Measurements from ENCODE around the gene AGPAT2. TPM values are rescaled to one million over a fixed set of nuclear protein-coding genes. Genes with fewer than 3 reads are reported as not detected.

The AGPAT2 gene
- total RNA-seq, 2 experiments from 2014 or later, result 3.6 to 4.0 TPM

DNA sequence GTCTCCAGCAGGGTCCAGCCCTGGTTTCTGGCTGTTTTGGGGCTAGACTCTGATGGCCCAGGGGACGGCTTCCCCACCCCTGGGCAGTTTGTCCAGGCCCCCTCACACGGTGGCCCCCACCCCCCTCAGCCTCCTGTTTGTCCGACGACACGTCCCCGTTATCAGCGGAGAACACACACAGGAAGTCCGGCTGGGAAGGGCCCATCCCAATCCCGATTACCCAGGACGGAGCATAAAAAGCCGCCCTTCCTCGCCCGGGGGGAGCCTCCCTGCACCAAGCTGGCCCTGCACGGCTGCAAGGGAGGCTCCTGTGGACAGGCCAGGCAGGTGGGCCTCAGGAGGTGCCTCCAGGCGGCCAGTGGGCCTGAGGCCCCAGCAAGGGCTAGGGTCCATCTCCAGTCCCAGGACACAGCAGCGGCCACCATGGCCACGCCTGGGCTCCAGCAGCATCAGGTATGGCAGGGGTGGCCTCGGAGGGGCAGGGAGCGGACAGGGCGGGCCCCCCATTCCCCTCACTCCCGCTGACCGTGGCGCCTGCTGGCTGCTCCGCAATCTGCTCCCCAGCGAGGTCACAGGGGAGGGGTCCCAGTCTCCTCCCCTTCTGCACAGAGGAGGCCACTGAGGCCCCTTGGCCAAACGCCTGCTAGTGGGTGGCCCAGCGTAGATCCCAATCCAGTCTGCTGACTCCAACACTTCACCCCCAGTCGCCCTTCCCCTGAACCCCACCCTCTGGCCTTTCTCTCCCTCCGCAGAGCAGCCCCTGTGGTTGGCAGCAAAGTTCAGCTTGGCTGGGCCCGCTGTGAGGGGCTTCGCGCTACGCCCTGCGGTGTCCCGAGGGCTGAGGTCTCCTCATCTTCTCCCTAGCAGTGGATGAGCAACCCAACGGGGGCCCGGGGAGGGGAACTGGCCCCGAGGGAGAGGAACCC lies 24.3 kb downstream of the AGPAT2 start, which contains the start of gene EGFL7:
Gene EGFL7 (plus strand): TSS at position 261 of the 926 bp plus-strand sequence. CDS start 5,367 bp downstream, outside the sequence.
- POLR2A ChIA-PET, result no interaction called here
- TF ChIP-seq, protein P1, sequence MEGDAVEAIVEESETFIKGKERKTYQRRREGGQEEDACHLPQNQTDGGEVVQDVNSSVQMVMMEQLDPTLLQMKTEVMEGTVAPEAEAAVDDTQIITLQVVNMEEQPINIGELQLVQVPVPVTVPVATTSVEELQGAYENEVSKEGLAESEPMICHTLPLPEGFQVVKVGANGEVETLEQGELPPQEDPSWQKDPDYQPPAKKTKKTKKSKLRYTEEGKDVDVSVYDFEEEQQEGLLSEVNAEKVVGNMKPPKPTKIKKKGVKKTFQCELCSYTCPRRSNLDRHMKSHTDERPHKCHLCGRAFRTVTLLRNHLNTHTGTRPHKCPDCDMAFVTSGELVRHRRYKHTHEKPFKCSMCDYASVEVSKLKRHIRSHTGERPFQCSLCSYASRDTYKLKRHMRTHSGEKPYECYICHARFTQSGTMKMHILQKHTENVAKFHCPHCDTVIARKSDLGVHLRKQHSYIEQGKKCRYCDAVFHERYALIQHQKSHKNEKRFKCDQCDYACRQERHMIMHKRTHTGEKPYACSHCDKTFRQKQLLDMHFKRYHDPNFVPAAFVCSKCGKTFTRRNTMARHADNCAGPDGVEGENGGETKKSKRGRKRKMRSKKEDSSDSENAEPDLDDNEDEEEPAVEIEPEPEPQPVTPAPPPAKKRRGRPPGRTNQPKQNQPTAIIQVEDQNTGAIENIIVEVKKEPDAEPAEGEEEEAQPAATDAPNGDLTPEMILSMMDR (IDR thresholded peaks at IDR 0.05), result no peak
- H3K4me1 ChIP-seq (ENCODE audit: insufficient read depth, low read length), result peaks cover 29% of the 10 kb centered on the region
- ATAC-seq (ENCODE audit: poor library complexity) (no peak), DNase-seq (no peak)
- intact Hi-C loops (cut with DNase I, micrococcal nuclease), result no loop called here
- Mint-ChIP-seq H3K4me3 (no peak within 1 kb of the TSS), H3K36me3 (ENCODE audit: low read depth) (no peaks in the 10 kb centered on the region), H3K27me3 (peaks cover 31% of the 10 kb centered on the region), H3K4me1 (ENCODE audit: low read depth) (peaks cover 2% of the 10 kb centered on the region), H3K27ac (no peak within 1 kb of the TSS), H3K9me3 (no peaks in the 10 kb centered on the region)
- no peak within 1 kb of the TSS for H3K4me3 ChIP-seq (ENCODE audit: low read length)
- H3K27ac ChIP-seq (ENCODE audit: low read depth in 1 of 2, low read length in 2 of 2), result no peak within 1 kb of the TSS
- peaks cover 0 to 37% of the 10 kb centered on the region in 2 experiments for H3K9me3 ChIP-seq (ENCODE audit: control insufficient read depth in 1 of 2, insufficient read depth in 1 of 2, low read length in 2 of 2)
- CTCF ChIA-PET, result no interaction called here
- peaks cover 57 to 76% of the 10 kb centered on the region in 2 experiments for H3K27me3 ChIP-seq (ENCODE audit: control insufficient read depth in 1 of 2, insufficient read depth in 2 of 2, low read length in 2 of 2)
- no peaks in the 10 kb centered on the region for H3K36me3 ChIP-seq (ENCODE audit: insufficient read depth, low read length)

DNA sequence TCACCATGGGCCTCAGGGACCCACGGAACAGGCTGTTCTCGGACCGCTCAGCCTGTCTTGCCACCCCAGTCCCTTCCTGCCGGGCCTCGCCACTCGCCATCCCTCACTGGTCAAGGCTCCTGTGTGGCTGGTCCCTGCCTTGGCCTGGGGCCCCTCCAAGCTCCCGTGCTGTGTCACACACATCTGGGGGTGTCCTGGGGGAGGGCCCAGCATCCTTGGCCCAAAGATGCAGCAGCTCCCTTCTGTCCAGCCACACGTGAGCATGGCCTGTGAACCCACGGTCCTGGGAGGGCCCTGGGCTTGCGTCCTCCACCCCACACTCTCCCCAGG lies 25.0 kb downstream of the AGPAT2 start:
- H3K4me1 ChIP-seq (ENCODE audit: insufficient read depth, low read length), result peaks cover 29% of the 10 kb centered on the region
- no peak overlapping the region for H3K27ac ChIP-seq (ENCODE audit: low read depth in 1 of 2, low read length in 2 of 2)
- Mint-ChIP-seq H3K27ac (no peak overlapping the region), H3K9me3 (no peaks in the 10 kb centered on the region), H3K36me3 (ENCODE audit: low read depth) (no peaks in the 10 kb centered on the region), H3K4me3 (no peak overlapping the region), H3K27me3 (peaks cover 37% of the 10 kb centered on the region), H3K4me1 (ENCODE audit: low read depth) (peaks cover 6% of the 10 kb centered on the region)
- H3K4me3 ChIP-seq (ENCODE audit: low read length), result no peak overlapping the region
- ChIA-PET CTCF (no interaction called here), POLR2A (no interaction called here)
- H3K36me3 ChIP-seq (ENCODE audit: insufficient read depth, low read length), result no peaks in the 10 kb centered on the region
- peaks cover 0 to 44% of the 10 kb centered on the region in 2 experiments for H3K9me3 ChIP-seq (ENCODE audit: control insufficient read depth in 1 of 2, insufficient read depth in 1 of 2, low read length in 2 of 2)
- TF ChIP-seq, protein P1 (IDR thresholded peaks at IDR 0.05), result no peak
- intact Hi-C loops (cut with DNase I, micrococcal nuclease), result no loop called here
- DNase-seq, result no peak
- ATAC-seq (ENCODE audit: poor library complexity), result no peak
- H3K27me3 ChIP-seq (ENCODE audit: control insufficient read depth in 1 of 2, insufficient read depth in 2 of 2, low read length in 2 of 2), result peaks cover 59 to 78% of the 10 kb centered on the region in 2 experiments

DNA sequence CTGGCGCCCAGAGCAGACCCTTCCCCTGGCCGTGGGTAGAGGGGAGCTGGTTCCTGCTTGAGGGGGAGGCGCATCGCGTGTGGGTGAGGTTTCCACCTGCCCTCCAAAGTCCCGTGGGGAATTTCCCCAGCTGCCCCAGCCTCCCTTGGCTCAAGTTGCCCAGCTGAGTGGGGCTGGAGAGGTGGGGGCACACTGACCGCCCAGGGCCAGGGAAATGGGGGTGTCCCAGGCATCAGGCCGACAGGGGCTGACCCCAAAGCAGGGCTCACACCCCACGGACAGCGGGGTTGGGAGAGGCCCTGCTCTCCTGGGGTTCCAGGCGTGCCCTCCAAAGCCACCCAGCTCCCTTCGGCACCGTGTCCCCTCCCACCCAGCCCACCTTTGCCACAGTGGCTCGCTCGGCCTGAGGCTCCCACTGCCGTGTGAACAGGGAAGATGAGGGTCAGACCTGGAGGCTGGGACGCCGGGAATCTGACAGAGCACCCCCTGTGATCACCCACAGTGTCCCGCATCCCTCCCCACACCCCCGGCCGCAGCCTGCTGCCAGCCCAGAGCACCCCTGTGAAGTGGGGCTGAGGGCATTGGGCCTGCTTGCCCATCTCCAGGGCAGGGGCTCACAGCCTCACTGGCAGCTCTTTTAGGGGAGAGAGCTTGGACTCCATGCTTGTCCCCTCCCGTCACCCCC lies 25.5 kb downstream of the AGPAT2 start:
- Mint-ChIP-seq H3K9me3 (no peaks in the 10 kb centered on the region), H3K4me3 (no peak overlapping the region), H3K36me3 (ENCODE audit: low read depth) (no peaks in the 10 kb centered on the region), H3K27ac (no peak overlapping the region), H3K27me3 (peaks cover 41% of the 10 kb centered on the region), H3K4me1 (ENCODE audit: low read depth) (peaks cover 6% of the 10 kb centered on the region)
- Histone ChIP-seq H3K27ac (ENCODE audit: low read depth in 1 of 2, low read length in 2 of 2) (no peak overlapping the region), H3K36me3 (ENCODE audit: insufficient read depth, low read length) (no peaks in the 10 kb centered on the region), H3K9me3 (ENCODE audit: control insufficient read depth in 1 of 2, insufficient read depth in 1 of 2, low read length in 2 of 2) (peaks cover 0 to 48% of the 10 kb centered on the region in 2 experiments), H3K4me3 (ENCODE audit: low read length) (no peak overlapping the region), H3K27me3 (ENCODE audit: control insufficient read depth in 1 of 2, insufficient read depth in 2 of 2, low read length in 2 of 2) (peaks cover 60 to 78% of the 10 kb centered on the region in 2 experiments), H3K4me1 (ENCODE audit: insufficient read depth, low read length) (peaks cover 31% of the 10 kb centered on the region)
- intact Hi-C loops (cut with DNase I, micrococcal nuclease), result no loop called here
- POLR2A ChIA-PET, result no interaction called here
- TF ChIP-seq, protein P1 (IDR thresholded peaks at IDR 0.05), result no peak
- ATAC-seq (ENCODE audit: poor library complexity) (no peak), DNase-seq (no peak)
- CTCF ChIA-PET, result no interaction called here

Measured in CD4-positive, alpha-beta T cell (primary cell).